Measurements from ENCODE around the gene LARP1. TPM values are rescaled to one million over a fixed set of nuclear protein-coding genes. Genes with fewer than 3 reads are reported as not detected.
"Not testable (repeated sequence)": the region's sequence is repeated elsewhere in the genome, so short reads cannot be mapped to it uniquely, and the experiment has no call there.

The LARP1 gene
- total RNA-seq, 6 donors from 2014 or later = 107 to 154 (median 129) TPM

DNA sequence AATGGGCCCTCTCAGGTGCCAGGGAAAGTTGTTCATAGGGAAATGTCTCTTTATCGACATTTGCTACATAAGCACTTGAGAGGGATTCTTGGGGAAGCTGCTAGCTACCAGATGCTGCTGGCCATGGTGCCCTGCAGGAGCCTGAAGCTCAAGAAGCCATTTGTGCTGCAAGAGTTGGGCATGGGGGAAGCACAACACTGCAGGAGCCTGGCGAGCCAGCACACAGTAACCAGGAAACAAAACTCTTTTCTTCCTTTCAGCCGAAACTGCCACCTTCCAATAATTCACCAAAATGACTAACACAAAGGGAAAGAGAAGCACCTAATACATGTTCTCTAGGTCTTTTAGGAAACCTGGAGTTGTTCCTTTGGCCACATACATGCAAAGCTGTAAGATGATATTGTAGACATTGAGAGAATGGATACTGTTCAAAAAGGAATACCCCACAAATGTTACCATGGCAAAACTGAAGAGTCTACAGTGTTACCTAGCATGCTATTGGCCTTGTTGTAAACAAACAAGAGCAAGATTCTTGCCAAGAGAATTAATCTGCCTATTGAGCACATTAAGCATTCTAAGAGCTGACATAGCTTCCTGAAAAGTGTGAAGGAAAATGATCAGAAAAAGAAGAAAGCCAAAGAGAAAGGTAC is 26.1 kb upstream of the LARP1 start:
- Histone ChIP-seq H3K27me3 (no peaks in the 10 kb centered on the region), H3K4me3 (no peak overlapping the region), H3K4me1 (no peaks in the 10 kb centered on the region), H3K9me3 (no peaks in the 10 kb centered on the region), H3K36me3 (no peaks in the 10 kb centered on the region), H3K27ac (no peak overlapping the region)
- 85 to 93% methylated on average over 3 of the region's 3 CpGs for WGBS, 2 donors
- ATAC-seq (ENCODE audit: low FRiP score in 2 of 2) (no peak), DNase-seq (no peak)
- TF ChIP-seq EP300 (IDR thresholded peaks at IDR 0.05) (no peak), POLR2A (IDR thresholded peaks at IDR 0.05) (no peak), POLR2AphosphoS5 (IDR thresholded peaks at IDR 0.05) (no peak)
- TF ChIP-seq, protein P1, sequence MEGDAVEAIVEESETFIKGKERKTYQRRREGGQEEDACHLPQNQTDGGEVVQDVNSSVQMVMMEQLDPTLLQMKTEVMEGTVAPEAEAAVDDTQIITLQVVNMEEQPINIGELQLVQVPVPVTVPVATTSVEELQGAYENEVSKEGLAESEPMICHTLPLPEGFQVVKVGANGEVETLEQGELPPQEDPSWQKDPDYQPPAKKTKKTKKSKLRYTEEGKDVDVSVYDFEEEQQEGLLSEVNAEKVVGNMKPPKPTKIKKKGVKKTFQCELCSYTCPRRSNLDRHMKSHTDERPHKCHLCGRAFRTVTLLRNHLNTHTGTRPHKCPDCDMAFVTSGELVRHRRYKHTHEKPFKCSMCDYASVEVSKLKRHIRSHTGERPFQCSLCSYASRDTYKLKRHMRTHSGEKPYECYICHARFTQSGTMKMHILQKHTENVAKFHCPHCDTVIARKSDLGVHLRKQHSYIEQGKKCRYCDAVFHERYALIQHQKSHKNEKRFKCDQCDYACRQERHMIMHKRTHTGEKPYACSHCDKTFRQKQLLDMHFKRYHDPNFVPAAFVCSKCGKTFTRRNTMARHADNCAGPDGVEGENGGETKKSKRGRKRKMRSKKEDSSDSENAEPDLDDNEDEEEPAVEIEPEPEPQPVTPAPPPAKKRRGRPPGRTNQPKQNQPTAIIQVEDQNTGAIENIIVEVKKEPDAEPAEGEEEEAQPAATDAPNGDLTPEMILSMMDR (IDR thresholded peaks at IDR 0.05) = no peak

DNA sequence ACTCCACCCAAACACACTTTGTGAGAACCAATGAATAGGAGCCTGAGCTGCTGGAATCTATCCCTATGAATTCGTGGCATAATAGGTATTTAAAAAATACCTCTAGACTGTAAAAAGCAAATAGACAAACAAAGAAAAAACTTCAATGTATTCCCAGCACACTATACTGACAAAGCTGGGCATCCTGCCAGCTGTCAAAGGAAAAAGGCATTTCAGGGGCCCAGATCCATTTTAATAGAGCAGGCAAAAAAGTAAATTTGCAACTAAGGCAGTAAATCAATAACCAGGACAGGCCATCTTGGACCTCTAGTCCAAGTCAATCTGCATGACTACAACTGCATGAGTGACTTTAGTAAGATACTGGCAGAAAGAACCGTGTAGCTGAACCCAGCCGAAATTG is 25.6 kb upstream of the LARP1 start:
- WGBS, 2 donors = 80 to 86% methylated on average over 3 of the region's 3 CpGs
- H3K9me3 ChIP-seq = no peaks in the 10 kb centered on the region
- H3K27me3 ChIP-seq = no peaks in the 10 kb centered on the region
- no peaks in the 10 kb centered on the region for H3K36me3 ChIP-seq
- ATAC-seq (ENCODE audit: low FRiP score in 2 of 2) = no peak
- no peak overlapping the region for H3K4me3 ChIP-seq
- TF ChIP-seq POLR2AphosphoS5 (IDR thresholded peaks at IDR 0.05) (no peak), POLR2A (IDR thresholded peaks at IDR 0.05) (no peak), EP300 (IDR thresholded peaks at IDR 0.05) (no peak)
- TF ChIP-seq, protein P1 (IDR thresholded peaks at IDR 0.05) = no peak
- DNase-seq = no peak
- H3K27ac ChIP-seq = no peak overlapping the region
- H3K4me1 ChIP-seq = no peaks in the 10 kb centered on the region

DNA sequence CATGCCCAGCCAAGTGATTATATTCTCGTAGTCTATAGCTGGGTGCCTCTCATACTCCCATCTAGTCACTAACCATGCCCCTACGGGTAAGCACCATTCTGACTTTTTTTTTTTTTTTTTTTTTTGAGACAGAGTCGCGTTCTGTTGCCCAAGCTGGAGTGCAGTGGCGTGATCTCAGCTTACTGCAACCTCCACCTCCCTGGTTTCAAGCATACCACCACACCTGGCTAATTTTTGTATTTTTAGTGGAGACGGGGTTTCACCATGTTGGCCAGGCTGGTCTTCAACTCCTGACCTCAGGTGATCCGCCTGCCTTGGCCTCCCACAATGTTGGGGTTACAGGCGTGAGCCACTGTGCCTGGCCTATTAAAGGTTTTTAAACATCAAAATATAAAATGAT is 24.4 kb upstream of the LARP1 start:
- H3K27ac ChIP-seq, DNase-seq: not testable (repeated sequence)
- WGBS, 2 donors = 96 to 97% methylated on average over 8 of the region's 8 CpGs

DNA sequence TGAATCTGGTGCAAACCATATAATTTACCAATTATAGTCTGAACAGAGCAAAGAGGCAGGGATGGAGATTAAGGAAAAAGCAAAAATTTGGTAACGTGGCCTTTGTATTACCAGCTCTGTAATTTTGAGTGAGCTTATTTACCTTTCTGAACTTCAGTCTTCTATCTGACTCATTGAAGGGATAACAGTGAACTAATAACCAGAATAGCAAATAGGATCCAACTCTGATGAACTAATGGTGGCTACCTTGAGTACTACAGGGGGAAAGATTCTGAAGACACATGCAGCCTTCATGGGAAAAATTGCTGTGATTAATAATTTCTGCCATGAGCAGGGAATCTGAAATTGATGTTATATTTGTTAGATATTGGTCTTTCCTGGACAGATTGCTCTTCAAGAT is 23.0 kb upstream of the LARP1 start:
- 87 to 100% methylated on average over 1 of the region's 1 CpG for WGBS, 2 donors
- DNase-seq (no peak), ATAC-seq (ENCODE audit: low FRiP score in 2 of 2) (no peak)
- Histone ChIP-seq H3K27me3 (no peaks in the 10 kb centered on the region), H3K27ac (no peak overlapping the region), H3K36me3 (no peaks in the 10 kb centered on the region), H3K4me3 (no peak overlapping the region), H3K4me1 (no peaks in the 10 kb centered on the region), H3K9me3 (no peaks in the 10 kb centered on the region)
- no peak for TF ChIP-seq EP300 (IDR thresholded peaks at IDR 0.05)

More for the DNA sequence above, 24.4 kb upstream of the LARP1 start:
- H3K4me1 ChIP-seq; H3K4me3 ChIP-seq; H3K36me3 ChIP-seq; ATAC-seq (ENCODE audit: low FRiP score in 2 of 2); H3K27me3 ChIP-seq; H3K9me3 ChIP-seq: not testable (repeated sequence)

DNA sequence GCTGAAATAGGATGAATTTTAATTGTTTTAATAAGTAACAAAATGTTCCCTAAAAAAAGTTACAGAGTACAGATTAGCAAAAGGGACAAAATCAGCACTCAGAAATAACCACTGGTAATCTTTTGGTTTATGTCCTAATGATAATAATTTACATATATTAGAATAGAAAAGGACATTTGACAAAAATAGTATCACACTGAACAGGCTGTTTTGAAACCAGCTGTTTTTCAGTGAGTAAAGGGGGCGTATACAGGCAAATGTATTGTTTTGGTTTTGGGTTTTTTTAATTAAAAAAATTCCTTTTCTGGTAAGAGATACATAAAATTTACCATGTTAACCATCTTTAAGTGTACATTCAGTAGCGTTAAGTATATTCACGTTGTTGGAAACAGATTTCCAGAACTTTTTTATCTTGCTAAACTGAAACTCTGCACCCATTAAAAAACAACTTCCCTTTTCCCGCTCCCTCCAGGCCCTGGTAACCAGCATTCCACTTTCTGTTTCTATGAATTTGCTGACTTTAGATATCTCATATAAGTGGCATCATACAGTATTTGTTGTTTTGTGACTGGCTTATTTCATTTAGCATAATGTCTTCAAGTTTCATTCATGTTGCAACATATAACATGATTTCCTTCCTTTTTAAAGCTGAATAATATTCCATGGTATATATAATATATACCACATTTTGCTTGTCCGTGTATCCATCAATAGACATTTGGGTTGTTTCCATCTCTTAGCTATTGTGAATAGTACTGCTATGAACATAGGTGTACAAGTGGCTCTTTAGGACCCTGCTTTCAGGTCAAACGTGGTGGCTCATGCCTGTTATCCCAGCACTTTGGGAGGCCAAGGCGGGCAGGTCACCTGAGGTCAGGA is 20.6 kb upstream of the LARP1 start:
- ATAC-seq (ENCODE audit: low FRiP score in 2 of 2) = peak in 1 of 2 donors; percentile 53
- no peak overlapping the region for H3K27ac ChIP-seq
- no peaks in the 10 kb centered on the region for H3K4me1 ChIP-seq
- H3K36me3 ChIP-seq = no peaks in the 10 kb centered on the region
- DNase-seq = no peak
- no peaks in the 10 kb centered on the region for H3K27me3 ChIP-seq
- H3K4me3 ChIP-seq = no peak overlapping the region
- 76 to 78% methylated on average over 7 of the region's 7 CpGs for WGBS, 2 donors
- TF ChIP-seq EP300 (IDR thresholded peaks at IDR 0.05) (no peak), POLR2A (IDR thresholded peaks at IDR 0.05) (no peak), POLR2AphosphoS5 (IDR thresholded peaks at IDR 0.05) (no peak)
- TF ChIP-seq, protein P1 (IDR thresholded peaks at IDR 0.05) = no peak
- H3K9me3 ChIP-seq = no peaks in the 10 kb centered on the region

DNA sequence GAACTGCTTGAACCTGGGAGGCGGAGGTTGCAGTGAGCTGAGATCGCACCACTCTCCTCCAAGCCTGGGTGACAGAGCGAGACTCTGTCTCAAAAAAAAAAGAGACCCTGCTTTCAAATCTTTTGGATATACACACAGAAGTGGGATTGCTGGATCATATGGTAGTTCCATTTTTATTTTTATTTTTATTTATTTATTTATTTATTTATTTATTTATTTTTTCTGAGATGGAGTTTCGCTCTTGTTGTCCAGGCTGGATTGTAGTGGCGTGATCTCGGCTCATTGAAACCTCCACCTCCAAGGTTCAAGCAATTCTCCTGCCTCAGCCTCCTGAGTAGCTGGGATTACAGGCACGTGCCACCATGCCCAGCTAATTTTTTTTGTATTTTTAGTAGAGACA is 19.8 kb upstream of the LARP1 start:
- H3K27me3 ChIP-seq; H3K4me3 ChIP-seq; H3K36me3 ChIP-seq; H3K4me1 ChIP-seq; H3K9me3 ChIP-seq; H3K27ac ChIP-seq; ATAC-seq (ENCODE audit: low FRiP score in 2 of 2); DNase-seq: not testable (repeated sequence)
- 95 to 96% methylated on average over 7 of the region's 7 CpGs for WGBS, 2 donors

DNA sequence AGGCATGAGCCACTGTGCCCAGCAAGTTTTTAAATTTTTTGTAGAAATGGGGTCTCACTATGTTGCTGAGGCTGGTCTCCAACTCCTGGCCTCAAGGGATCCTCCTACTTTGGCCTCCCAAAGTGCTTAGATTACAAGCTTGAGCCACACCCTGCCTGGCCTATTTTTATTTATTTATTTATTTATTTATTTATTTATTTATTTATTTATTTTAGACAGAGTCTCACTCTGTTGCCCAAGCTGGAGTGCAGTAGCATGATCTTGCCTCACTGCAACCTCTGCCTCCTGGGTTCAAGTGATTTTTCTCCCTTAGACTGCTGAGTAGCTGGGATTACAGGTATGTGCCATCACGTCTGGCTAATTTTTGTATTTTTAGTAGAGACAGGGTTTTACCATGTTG is 18.8 kb upstream of the LARP1 start:
- not testable (repeated sequence) for DNase-seq; H3K4me1 ChIP-seq; H3K27me3 ChIP-seq; ATAC-seq (ENCODE audit: low FRiP score in 2 of 2); H3K9me3 ChIP-seq; H3K4me3 ChIP-seq; H3K36me3 ChIP-seq; H3K27ac ChIP-seq
- WGBS, 2 donors = 83 to 100% methylated on average over 1 of the region's 1 CpG

Measured in upper lobe of left lung (tissue), 6 donors.